ENCODE measurements around the gene CAND2.

DNA sequence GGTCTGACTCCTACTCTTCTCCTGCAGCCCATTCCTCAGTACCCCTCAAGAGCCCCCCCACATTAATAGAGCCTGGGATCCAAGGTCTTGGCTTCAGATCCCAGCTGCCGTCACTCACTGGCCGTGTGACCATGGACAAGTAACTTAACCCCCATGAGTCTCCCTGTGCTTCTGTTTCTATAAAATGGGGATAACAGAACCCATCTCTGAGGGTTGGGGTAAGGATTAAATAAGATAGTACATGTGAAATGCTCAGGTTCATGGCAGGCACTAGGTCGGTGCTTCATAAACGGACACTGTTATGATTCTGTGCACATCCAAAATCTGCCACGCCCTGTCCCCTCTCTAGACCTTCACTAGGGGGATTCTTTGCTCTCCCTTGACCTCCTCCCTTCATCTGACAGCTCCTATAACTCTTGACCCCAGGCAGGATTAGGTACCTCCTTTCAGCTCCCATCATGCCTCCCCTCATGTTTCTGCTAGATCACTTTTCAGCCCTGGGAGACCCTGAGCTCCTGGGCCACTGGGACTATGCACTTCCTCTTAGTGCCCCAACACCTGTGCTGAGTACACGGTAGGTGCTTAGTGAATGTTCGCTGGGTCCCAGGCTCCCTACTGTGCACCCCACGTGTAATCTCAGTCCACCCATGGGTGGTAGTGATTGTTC is 1.5 kb downstream of the CAND2 start:
- no peak for TF ChIP-seq POLR2AphosphoS5 (IDR thresholded peaks at IDR 0.05; ENCODE audit: low read depth, low read length)
- no peak for TF ChIP-seq POLR2A (IDR thresholded peaks at IDR 0.05; ENCODE audit: low read depth, low read length)
- TF ChIP-seq TAF1 (IDR thresholded peaks at IDR 0.05; ENCODE audit: borderline replicate concordance, low read depth, low read length): no peak

All from GM12892 (cell line).